ENCODE measurements around the gene OTUB2. TPM values are rescaled to one million over a fixed set of nuclear protein-coding genes. Genes with fewer than 3 reads are reported as not detected.

The OTUB2 gene
- total RNA-seq, 1 experiment from 2014 or later: 3.4 TPM

- no peak for TF ChIP-seq SIN3A (IDR thresholded peaks at IDR 0.05; ENCODE audit: borderline replicate concordance, insufficient read depth, low read depth, low read length)
- TF ChIP-seq, protein P1, sequence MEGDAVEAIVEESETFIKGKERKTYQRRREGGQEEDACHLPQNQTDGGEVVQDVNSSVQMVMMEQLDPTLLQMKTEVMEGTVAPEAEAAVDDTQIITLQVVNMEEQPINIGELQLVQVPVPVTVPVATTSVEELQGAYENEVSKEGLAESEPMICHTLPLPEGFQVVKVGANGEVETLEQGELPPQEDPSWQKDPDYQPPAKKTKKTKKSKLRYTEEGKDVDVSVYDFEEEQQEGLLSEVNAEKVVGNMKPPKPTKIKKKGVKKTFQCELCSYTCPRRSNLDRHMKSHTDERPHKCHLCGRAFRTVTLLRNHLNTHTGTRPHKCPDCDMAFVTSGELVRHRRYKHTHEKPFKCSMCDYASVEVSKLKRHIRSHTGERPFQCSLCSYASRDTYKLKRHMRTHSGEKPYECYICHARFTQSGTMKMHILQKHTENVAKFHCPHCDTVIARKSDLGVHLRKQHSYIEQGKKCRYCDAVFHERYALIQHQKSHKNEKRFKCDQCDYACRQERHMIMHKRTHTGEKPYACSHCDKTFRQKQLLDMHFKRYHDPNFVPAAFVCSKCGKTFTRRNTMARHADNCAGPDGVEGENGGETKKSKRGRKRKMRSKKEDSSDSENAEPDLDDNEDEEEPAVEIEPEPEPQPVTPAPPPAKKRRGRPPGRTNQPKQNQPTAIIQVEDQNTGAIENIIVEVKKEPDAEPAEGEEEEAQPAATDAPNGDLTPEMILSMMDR (IDR thresholded peaks at IDR 0.05): no peak
- no peak for TF ChIP-seq POLR2AphosphoS5 (IDR thresholded peaks at IDR 0.05; ENCODE audit: low read depth, low read length)
- TF ChIP-seq TCF7L2 (IDR thresholded peaks at IDR 0.05; ENCODE audit: low read depth, low read length): no peak
- no peak for TF ChIP-seq REST (IDR thresholded peaks at IDR 0.05; ENCODE audit: insufficient read depth in 1 of 2, low read depth in 2 of 2, low read length in 1 of 2)
- Histone ChIP-seq H3K27me3 (ENCODE audit: control insufficient read depth, insufficient read depth, low read length) (no peaks in the 10 kb centered on the region), H3K27ac (ENCODE audit: low read length) (no peak overlapping the region), H3K4me1 (ENCODE audit: control insufficient read depth, insufficient read depth, low read length) (no peaks in the 10 kb centered on the region), H3K9me3 (ENCODE audit: control insufficient read depth, insufficient read depth, low read depth, low read length) (no peaks in the 10 kb centered on the region), H3K4me3 (ENCODE audit: low read depth in 2 of 2, low read length in 2 of 2) (no peak overlapping the region), H3K36me3 (ENCODE audit: control insufficient read depth, insufficient read depth, low read length) (no peaks in the 10 kb centered on the region)
- intact Hi-C loops (cut with micrococcal nuclease; ENCODE audit: unreplicated experiment): no loop called here
- no peak for DNase-seq (ENCODE audit: low read depth, low spot score)
- ChIA-PET POLR2A (no interaction called here), CTCF (interaction anchor here (0.6 kb wide), 1 partner anchor 148 kb away, joined by 3 read pairs; no protein-coding TSS in a partner anchor)
- no peak for ATAC-seq
- BruUV-seq (replicated peaks): no TSS peak
- in situ Hi-C loops (cut with HindIII; ENCODE audit: low pct_unique_long_range_greater_than_20kb, low sequenced_read_pairs): no loop called here
These were observed 47.4 kb upstream of the OTUB2 start for GRCh38 chr14:93978735-93979134.

DNA sequence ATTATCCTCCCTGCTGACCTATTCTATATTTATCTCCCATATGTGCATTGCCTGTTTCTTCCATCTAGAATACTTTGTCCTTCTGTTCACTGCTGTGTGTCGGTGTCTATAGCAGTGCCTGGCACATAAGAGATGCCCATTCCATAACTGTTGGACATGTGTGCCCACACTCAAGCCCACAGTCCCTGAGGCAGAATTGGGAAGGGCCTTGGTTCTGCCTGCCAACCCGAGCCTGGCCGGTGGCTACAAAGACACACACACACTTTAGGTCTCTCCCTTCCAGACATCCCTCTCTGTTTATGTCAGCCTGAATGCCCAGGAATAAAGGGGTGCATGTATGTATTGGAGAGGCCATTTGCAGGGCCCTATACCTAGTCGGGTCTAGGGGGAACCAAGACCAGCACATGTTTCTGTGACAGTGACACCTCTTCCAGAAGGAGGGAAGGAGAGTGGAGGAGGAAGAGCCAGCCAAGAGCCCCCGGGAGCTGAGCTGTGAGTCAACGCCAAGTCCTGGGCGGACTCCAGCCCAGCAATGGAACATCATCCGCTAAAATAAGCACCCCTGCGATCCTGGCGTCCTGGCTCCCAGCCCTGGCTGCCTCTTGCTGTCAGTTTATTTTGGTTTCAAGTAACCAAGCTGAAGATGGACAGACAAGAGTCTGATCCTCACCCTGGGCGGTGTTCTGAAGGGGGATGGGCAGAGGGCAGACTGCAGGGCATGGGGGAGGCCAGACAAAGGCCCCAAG, 45.5 kb upstream of the OTUB2 start:
- DNase-seq (ENCODE audit: low read depth, low spot score) (no peak), ATAC-seq (no peak)
- POLR2A ChIA-PET: no interaction called here
- CTCF ChIA-PET: no interaction called here
- intact Hi-C loops (cut with micrococcal nuclease; ENCODE audit: unreplicated experiment): no loop called here
- Histone ChIP-seq H3K4me3 (ENCODE audit: low read depth in 2 of 2, low read length in 2 of 2) (no peak overlapping the region), H3K27ac (ENCODE audit: low read length) (no peak overlapping the region), H3K36me3 (ENCODE audit: control insufficient read depth, insufficient read depth, low read length) (no peaks in the 10 kb centered on the region), H3K9me3 (ENCODE audit: control insufficient read depth, insufficient read depth, low read depth, low read length) (no peaks in the 10 kb centered on the region), H3K4me1 (ENCODE audit: control insufficient read depth, insufficient read depth, low read length) (peaks cover 7% of the 10 kb centered on the region), H3K27me3 (ENCODE audit: control insufficient read depth, insufficient read depth, low read length) (no peaks in the 10 kb centered on the region)
- in situ Hi-C loops (cut with HindIII; ENCODE audit: low pct_unique_long_range_greater_than_20kb, low sequenced_read_pairs): no loop called here
- TF ChIP-seq, protein P1 (IDR thresholded peaks at IDR 0.05): no peak
- TF ChIP-seq POLR2AphosphoS5 (IDR thresholded peaks at IDR 0.05; ENCODE audit: low read depth, low read length) (no peak), REST (IDR thresholded peaks at IDR 0.05; ENCODE audit: insufficient read depth in 1 of 2, low read depth in 2 of 2, low read length in 1 of 2) (no peak), SIN3A (IDR thresholded peaks at IDR 0.05; ENCODE audit: borderline replicate concordance, insufficient read depth, low read depth, low read length) (no peak), TCF7L2 (IDR thresholded peaks at IDR 0.05; ENCODE audit: low read depth, low read length) (no peak)
- BruUV-seq (replicated peaks): no TSS peak
